H9 (cell line): ENCODE results near the gene LDB1. TPM values are rescaled to one million over a fixed set of nuclear protein-coding genes. Genes with fewer than 3 reads are reported as not detected.

Experiments used
- DNase-seq: peaks from one replicate; pipeline ENCODE4 v3.0.0-alpha.2; 2017
- H2AFZ ChIP-seq: one replicate; pipeline ENCODE4 v1.6.1; 2013; ENCODE audit warnings: mild to moderate bottlenecking, low read length, control low read depth, moderate library complexity
- H2AK5ac ChIP-seq: 2 replicates; pipeline ENCODE4 v1.6.1; 2013; ENCODE audit warnings: low read length, control low read depth, mixed read lengths; ENCODE audit not compliant: insufficient read length
- H2BK120ac ChIP-seq: one replicate; pipeline ENCODE4 v1.6.1; 2013; ENCODE audit warnings: low read depth, mild to moderate bottlenecking, low read length, control low read depth, inconsistent platforms; ENCODE audit not compliant: poor library complexity, severe bottlenecking
- H2BK12ac ChIP-seq: 2 replicates; pipeline ENCODE4 v1.6.1; 2013; ENCODE audit warnings: low read length, control low read depth, mixed read lengths, low read depth; ENCODE audit not compliant: insufficient read length
- H2BK15ac ChIP-seq: 2 replicates; pipeline ENCODE4 v1.6.1; 2013; ENCODE audit warnings: low read depth, low read length, control low read depth
- H2BK20ac ChIP-seq: one replicate; pipeline ENCODE4 v1.6.1; 2013; ENCODE audit warnings: low read depth, mild to moderate bottlenecking, low read length, control low read depth, inconsistent platforms; ENCODE audit not compliant: poor library complexity, severe bottlenecking
- H2BK5ac ChIP-seq: 2 replicates; pipeline ENCODE4 v1.6.1; 2013; ENCODE audit warnings: low read length, control low read depth, mixed read lengths; ENCODE audit not compliant: insufficient read length
- H3K14ac ChIP-seq: 2 replicates; pipeline ENCODE4 v1.6.1; 2013; ENCODE audit warnings: low read length, control low read depth; ENCODE audit not compliant: insufficient read depth
- H3K18ac ChIP-seq: 2 replicates; pipeline ENCODE4 v1.6.1; 2013; ENCODE audit warnings: low read depth, mild to moderate bottlenecking, mixed read lengths, low read length, control low read depth; ENCODE audit not compliant: insufficient read length
- H3K23ac ChIP-seq: 2 replicates; pipeline ENCODE4 v1.6.1; 2013; ENCODE audit warnings: low read length, control low read depth, mixed read lengths, low read depth; ENCODE audit not compliant: insufficient read length
- H3K23me2 ChIP-seq: 2 replicates; pipeline ENCODE4 v1.6.1; 2013; ENCODE audit warnings: low read depth, mild to moderate bottlenecking, mixed read lengths, low read length, control low read depth; ENCODE audit not compliant: insufficient read length, poor library complexity, severe bottlenecking
- H3K27ac ChIP-seq: 2 replicates; pipeline ENCODE4 v1.5.1; 2013; ENCODE audit warnings: low read length, control low read depth, mixed read lengths, low read depth; ENCODE audit not compliant: insufficient read length
- H3K27me3 ChIP-seq: 2 replicates; pipeline ENCODE4 v1.6.1; 2013; ENCODE audit warnings: low read length, control low read depth, inconsistent platforms; ENCODE audit not compliant: insufficient read depth
- H3K4ac ChIP-seq: 2 replicates; pipeline ENCODE4 v1.6.1; 2013; ENCODE audit warnings: low read depth, mild to moderate bottlenecking, control low read depth, inconsistent platforms, low read length, moderate library complexity
- H3K4me1 ChIP-seq: 2 replicates; pipeline ENCODE4 v1.6.1; 2013; ENCODE audit warnings: low read length, control low read depth, inconsistent platforms; ENCODE audit not compliant: insufficient read depth
- H3K4me2 ChIP-seq: 2 replicates; pipeline ENCODE4 v1.6.1; 2013; ENCODE audit warnings: low read length, control low read depth, mixed read lengths; ENCODE audit not compliant: insufficient read length, insufficient read depth
- H3K56ac ChIP-seq: 2 replicates; pipeline ENCODE4 v1.6.1; 2013; ENCODE audit warnings: low read depth, mild to moderate bottlenecking, mixed read lengths, low read length, control low read depth; ENCODE audit not compliant: insufficient read length
- H3K79me1 ChIP-seq: 2 replicates; pipeline ENCODE4 v1.6.1; 2013; ENCODE audit warnings: low read depth, mild to moderate bottlenecking, moderate library complexity, low read length, control low read depth, inconsistent platforms; ENCODE audit not compliant: insufficient read depth, poor library complexity, severe bottlenecking
- H3K79me2 ChIP-seq: 2 replicates; pipeline ENCODE4 v1.6.1; 2013; ENCODE audit warnings: low read length, control low read depth, inconsistent platforms; ENCODE audit not compliant: insufficient read depth
- H3K9ac ChIP-seq: 2 replicates; pipeline ENCODE4 v1.6.1; 2013; ENCODE audit warnings: low read length, control low read depth, mixed read lengths; ENCODE audit not compliant: insufficient read length; ENCODE audit errors: extremely low read depth
- H3K9me3 ChIP-seq: one replicate; pipeline ENCODE4 v1.6.1; 2013; ENCODE audit warnings: low read depth, low read length, inconsistent platforms; ENCODE audit not compliant: control insufficient read depth
- H3T11ph ChIP-seq: one replicate; pipeline ENCODE4 v1.6.1; 2013; ENCODE audit warnings: mild to moderate bottlenecking, low read length, control low read depth, inconsistent platforms
- H4K20me1 ChIP-seq: one replicate; pipeline ENCODE4 v1.6.1; 2013; ENCODE audit not compliant: control insufficient read depth, insufficient read length, insufficient read depth
- H4K5ac ChIP-seq: 2 replicates; pipeline ENCODE4 v1.6.1; 2013; ENCODE audit warnings: low read depth, mild to moderate bottlenecking, mixed read lengths, low read length, control low read depth; ENCODE audit not compliant: insufficient read length
- H4K8ac ChIP-seq: replicated peaks from 2 replicates; pipeline ENCODE4 v1.6.1; 2013; ENCODE audit warnings: low read length, control low read depth, mixed read lengths, low read depth; ENCODE audit not compliant: insufficient read length
- H4K91ac ChIP-seq: 2 replicates; pipeline ENCODE4 v1.6.1; 2013; ENCODE audit warnings: low read depth, mild to moderate bottlenecking, moderate library complexity, mixed read lengths, low read length, control low read depth; ENCODE audit not compliant: insufficient read length
- H3K27ac Mint-ChIP-seq, 3 experiments: 2 replicates in 2 of 3; 3 replicates in 1 of 3; pipeline ENCODE4 v1.8.0; 2020 to 2021; ENCODE audit warnings: mixed read lengths in 3 of 3, mild to moderate bottlenecking in 1 of 3, moderate library complexity in 1 of 3
- H3K27me3 Mint-ChIP-seq: 2 replicates; pipeline ENCODE4 v1.8.0; 2021; ENCODE audit warnings: low read depth, mild to moderate bottlenecking, moderate library complexity, mixed read lengths
- H3K36me3 Mint-ChIP-seq, 3 experiments: 2 replicates in 2 of 3; 3 replicates in 1 of 3; pipeline ENCODE4 v1.8.0; 2020 to 2021; ENCODE audit warnings: low read depth in 3 of 3, mixed read lengths in 3 of 3; ENCODE audit not compliant: insufficient read depth in 1 of 3
- H3K4me1 Mint-ChIP-seq, 2 experiments: 2 replicates each; pipeline ENCODE4 v1.8.0; 2020; ENCODE audit warnings: mixed read lengths in 2 of 2
- H3K4me3 Mint-ChIP-seq, 2 experiments: 2 replicates in 1 of 2; 3 replicates in 1 of 2; pipeline ENCODE4 v1.8.0; 2020 to 2021; ENCODE audit warnings: mild to moderate bottlenecking in 2 of 2, mixed read lengths in 2 of 2, moderate library complexity in 1 of 2
- H3K9me3 Mint-ChIP-seq, 2 experiments: 2 replicates in 1 of 2; 3 replicates in 1 of 2; pipeline ENCODE4 v1.8.0; 2020; ENCODE audit warnings: mild to moderate bottlenecking in 2 of 2, mixed read lengths in 2 of 2, moderate library complexity in 1 of 2
- CTCF ChIP-seq: fragments of 200-600 bp; sonication (generic); conservative IDR thresholded peaks from 3 replicates; pipeline ENCODE4 v1.8.0; 2021; ENCODE audit warnings: antibody characterized with exemption, mild to moderate bottlenecking
- WGBS: extraction: QIAGEN DNeasy Blood & Tissue Kit; methylation state at CpG from one replicate; pipeline ENCODE4 v1.1.7; 2013; ENCODE audit warnings: missing lambda C conversion rate, low lambda C conversion rate, mixed read lengths; ENCODE audit not compliant: insufficient read length; ENCODE audit errors: extremely low coverage; 5-methylcytosine and 5-hydroxymethylcytosine counted together
- total RNA-seq: library from RNA; stranded (reverse); gene quantifications from 2 replicates; pipeline ENCODE4 v1.2.1, GENCODE V29; 2021

The LDB1 gene
- total RNA-seq, 1 experiment from 2014 or later, result 80.5 TPM

GRCh38 chr10:102146971-102147428 lies 26.8 kb upstream of the LDB1 start:
- Mint-ChIP-seq H3K27ac (peak overlapping the region in 2 of 3 experiments; percentile 44 to 78; a peak in 2 of 7 replicates), H3K4me3 (no peak overlapping the region; a peak in 1 of 5 replicates)

More at GRCh38 chr10:102146971-102147428, 26.8 kb upstream of the LDB1 start:
- Histone ChIP-seq H3K14ac (no peak overlapping the region), H2BK15ac (no peak overlapping the region), H4K20me1 (no peaks in the 10 kb centered on the region), H3K4me1 (peaks cover 2% of the 10 kb centered on the region; the same call in 1 of the 2 replicates), H3T11ph (no peak overlapping the region), H2BK5ac (no peak overlapping the region), H3K79me2 (no peaks in the 10 kb centered on the region), H3K27ac (no peak overlapping the region), H3K27me3 (no peaks in the 10 kb centered on the region), H3K9ac (no peak overlapping the region), H2BK120ac (no peak overlapping the region), H2AK5ac (no peak overlapping the region), H4K5ac (no peak overlapping the region), H3K4me2 (no peak overlapping the region), H2BK12ac (no peak overlapping the region), H3K23me2 (peaks cover 5% of the 10 kb centered on the region), H4K8ac (no peak overlapping the region), H2AFZ (no peak overlapping the region), H3K23ac (no peak overlapping the region), H3K56ac (no peak overlapping the region), H3K9me3 (no peaks in the 10 kb centered on the region), H3K79me1 (no peaks in the 10 kb centered on the region), H2BK20ac (no peak overlapping the region), H3K4ac (no peak overlapping the region), H3K18ac (no peak overlapping the region), H4K91ac (no peak overlapping the region)
- DNase-seq, result no peak
- H3K4me1 Mint-ChIP-seq, result peaks cover 10 to 12% of the 10 kb centered on the region in 2 experiments
- H3K27me3 Mint-ChIP-seq, result no peaks in the 10 kb centered on the region
- H3K9me3 Mint-ChIP-seq, result no peaks in the 10 kb centered on the region
- H3K36me3 Mint-ChIP-seq, result peaks cover 60 to 87% (median 76%) of the 10 kb centered on the region in 3 experiments
- WGBS, result no CpG with 5 or more reads among the region's 17 CpGs
- no peak for TF ChIP-seq CTCF
